Suprapubic skin (tissue), 4 donors: Measurements from ENCODE around the gene CAMTA1. TPM values are rescaled to one million over a fixed set of nuclear protein-coding genes. Genes with fewer than 3 reads are reported as not detected.
"Not testable (repeated sequence)": the region's sequence is repeated elsewhere in the genome, so short reads cannot be mapped to it uniquely, and the experiment has no call there.

Experiments
- DNase-seq, 2 donors: peaks; one replicate each; pipeline ENCODE4 v3.0.0-alpha.2; 2019; ENCODE audit warnings: low spot score in 2 of 2
- H3K27ac ChIP-seq: fragments of 200-600 bp; sonication (generic); one replicate; pipeline ENCODE4 v1.5.1; 2019
- H3K27me3 ChIP-seq: fragments of 200-600 bp; sonication (generic); one replicate; pipeline ENCODE4 v1.5.1; 2019
- H3K36me3 ChIP-seq: fragments of 200-600 bp; sonication (generic); one replicate; pipeline ENCODE4 v1.5.1; 2019
- H3K4me1 ChIP-seq: fragments of 200-600 bp; sonication (generic); one replicate; pipeline ENCODE4 v1.5.1; 2019
- H3K4me3 ChIP-seq: fragments of 200-600 bp; sonication (generic); one replicate; pipeline ENCODE4 v1.5.1; 2019; ENCODE audit warnings: mild to moderate bottlenecking
- H3K9me3 ChIP-seq: fragments of 200-600 bp; sonication (generic); one replicate; pipeline ENCODE4 v1.5.1; 2019
- CTCF ChIP-seq, 2 donors: fragments of 200-600 bp in 1 of 2; fragments of 450-650 bp in 1 of 2; sonication (generic) in 1 of 2; IDR thresholded peaks; one replicate each; pipeline ENCODE4 v1.5.1; 2016 to 2019; ENCODE audit warnings: antibody characterized with exemption in 2 of 2, mild to moderate bottlenecking in 1 of 2, moderate library complexity in 1 of 2
- EP300 ChIP-seq: sonication (generic); formaldehyde crosslinking; IDR thresholded peaks from one replicate; pipeline ENCODE4 v1.6.1; 2017; ENCODE audit warnings: antibody characterized with exemption
- POLR2A ChIP-seq, 2 donors: fragments of 450-650 bp; IDR thresholded peaks; one replicate each; pipeline ENCODE4 v1.6.1; 2017; ENCODE audit warnings: antibody characterized with exemption in 2 of 2, mild to moderate bottlenecking in 2 of 2, moderate library complexity in 2 of 2
- POLR2AphosphoS5 ChIP-seq, 3 donors: sonication (generic); formaldehyde crosslinking; IDR thresholded peaks; one replicate each; pipeline ENCODE4 v1.6.1; 2017; ENCODE audit warnings: antibody characterized with exemption in 3 of 3
- WGBS: methylation state at CpG from one replicate; pipeline ENCODE4 v1.1.5; 2018; 5-methylcytosine and 5-hydroxymethylcytosine counted together
- total RNA-seq, 4 donors: library from RNA; depleted of rRNA; stranded (reverse); fragments of >200 nt; gene quantifications; one replicate each; pipeline ENCODE4 v1.1.0, GENCODE V29; 2016

The CAMTA1 gene
- total RNA-seq, 4 donors from 2014 or later, result 40.4 to 54.1 (median 46.6) TPM

GRCh38 chr1:7688659-7689058 lies 903.4 kb downstream of the CAMTA1 start:
- H3K27me3 ChIP-seq, result peaks cover 11% of the 10 kb centered on the region
- no peak for DNase-seq
- TF ChIP-seq EP300, result no peak
- TF ChIP-seq POLR2A (IDR thresholded peaks at IDR 0.05), result no peak
- TF ChIP-seq CTCF (IDR thresholded peaks at IDR 0.05), result no peak
- TF ChIP-seq POLR2AphosphoS5 (IDR thresholded peaks at IDR 0.05), result no peak
- no peak overlapping the region for H3K4me3 ChIP-seq
- no peaks in the 10 kb centered on the region for H3K4me1 ChIP-seq
- H3K27ac ChIP-seq, result no peak overlapping the region
- H3K9me3 ChIP-seq, result no peaks in the 10 kb centered on the region
- no peaks in the 10 kb centered on the region for H3K36me3 ChIP-seq
- WGBS, result 75% methylated on average over 1 of the region's 1 CpG

GRCh38 chr1:7689307-7689706 lies 904.1 kb downstream of the CAMTA1 start:
- peaks cover 11% of the 10 kb centered on the region for H3K27me3 ChIP-seq
- H3K9me3 ChIP-seq, H3K4me1 ChIP-seq, DNase-seq, H3K4me3 ChIP-seq, H3K27ac ChIP-seq, H3K36me3 ChIP-seq: not testable (repeated sequence)
- 44% methylated on average over 4 of the region's 4 CpGs for WGBS

GRCh38 chr1:7690076-7690475 lies 904.8 kb downstream of the CAMTA1 start:
- Histone ChIP-seq H3K4me1 (no peaks in the 10 kb centered on the region), H3K27ac (no peak overlapping the region), H3K4me3 (no peak overlapping the region), H3K9me3 (no peaks in the 10 kb centered on the region), H3K36me3 (no peaks in the 10 kb centered on the region), H3K27me3 (peaks cover 11% of the 10 kb centered on the region)
- no peak for TF ChIP-seq EP300
- TF ChIP-seq POLR2A (IDR thresholded peaks at IDR 0.05), result no peak
- no peak for TF ChIP-seq POLR2AphosphoS5 (IDR thresholded peaks at IDR 0.05)
- TF ChIP-seq CTCF (IDR thresholded peaks at IDR 0.05), result no peak
- DNase-seq, result no peak
- 84% methylated on average over 8 of the region's 10 CpGs for WGBS

GRCh38 chr1:7690496-7691182 lies 905.4 kb downstream of the CAMTA1 start:
- Histone ChIP-seq H3K27me3 (peaks cover 11% of the 10 kb centered on the region), H3K4me3 (no peak overlapping the region), H3K4me1 (no peaks in the 10 kb centered on the region), H3K36me3 (no peaks in the 10 kb centered on the region), H3K9me3 (no peaks in the 10 kb centered on the region), H3K27ac (no peak overlapping the region)
- DNase-seq, result peak in 1 of 2 donors; percentile 34
- no peak for TF ChIP-seq POLR2AphosphoS5 (IDR thresholded peaks at IDR 0.05)
- 82% methylated on average over 10 of the region's 17 CpGs for WGBS

- no peaks in the 10 kb centered on the region for H3K4me1 ChIP-seq
- WGBS, result 78% methylated on average over 3 of the region's 3 CpGs
- no peaks in the 10 kb centered on the region for H3K36me3 ChIP-seq
- peaks cover 11% of the 10 kb centered on the region for H3K27me3 ChIP-seq
- H3K9me3 ChIP-seq, result no peaks in the 10 kb centered on the region
- TF ChIP-seq EP300, result no peak
- no peak for TF ChIP-seq POLR2AphosphoS5 (IDR thresholded peaks at IDR 0.05)
- no peak for TF ChIP-seq CTCF (IDR thresholded peaks at IDR 0.05)
- TF ChIP-seq POLR2A (IDR thresholded peaks at IDR 0.05), result no peak
- no peak overlapping the region for H3K4me3 ChIP-seq
- no peak for DNase-seq
- H3K27ac ChIP-seq, result no peak overlapping the region
These were observed 906.3 kb downstream of the CAMTA1 start for GRCh38 chr1:7691576-7691975.

GRCh38 chr1:7692005-7692404 lies 906.8 kb downstream of the CAMTA1 start:
- WGBS, result 95% methylated on average over 3 of the region's 3 CpGs
- Histone ChIP-seq H3K27ac (no peak overlapping the region), H3K9me3 (no peaks in the 10 kb centered on the region), H3K27me3 (peaks cover 11% of the 10 kb centered on the region), H3K4me3 (no peak overlapping the region), H3K36me3 (no peaks in the 10 kb centered on the region), H3K4me1 (no peaks in the 10 kb centered on the region)
- TF ChIP-seq POLR2AphosphoS5 (IDR thresholded peaks at IDR 0.05), result no peak
- no peak for TF ChIP-seq POLR2A (IDR thresholded peaks at IDR 0.05)
- no peak for TF ChIP-seq EP300
- no peak for TF ChIP-seq CTCF (IDR thresholded peaks at IDR 0.05)
- DNase-seq, result no peak

GRCh38 chr1:7693037-7693436 lies 907.8 kb downstream of the CAMTA1 start:
- not testable (repeated sequence) for H3K9me3 ChIP-seq, DNase-seq, H3K27ac ChIP-seq, H3K36me3 ChIP-seq, H3K4me1 ChIP-seq, H3K4me3 ChIP-seq
- H3K27me3 ChIP-seq, result peaks cover 11% of the 10 kb centered on the region
- WGBS, result 87% methylated on average over 5 of the region's 5 CpGs
